ENCODE data around the gene EDN2. TPM values are rescaled to one million over a fixed set of nuclear protein-coding genes. Genes with fewer than 3 reads are reported as not detected.

Gene EDN2
- total RNA-seq, 1 donor from 2014 or later, result 1.1 TPM

GRCh38 chr1:41475346-41475745, 9.1 kb downstream of the EDN2 start:
- no peak for DNase-seq (ENCODE audit: low spot score)
- intact Hi-C loops (cut with DNase I), result no loop called here

GRCh38 chr1:41474490-41475271, 9.8 kb downstream of the EDN2 start:
- no peak for DNase-seq (ENCODE audit: low spot score)
- intact Hi-C loops (cut with DNase I), result no loop called here

- DNase-seq (ENCODE audit: low spot score), result no peak
- intact Hi-C loops (cut with DNase I), result no loop called here
Measured at GRCh38 chr1:41473738-41474362, 10.6 kb downstream of the EDN2 start.

GRCh38 chr1:41471658-41472057, 12.8 kb downstream of the EDN2 start:
- DNase-seq (ENCODE audit: low spot score), result no peak
- intact Hi-C loops (cut with DNase I), result no loop called here

GRCh38 chr1:41469706-41470105, 14.8 kb downstream of the EDN2 start:
- no peak for DNase-seq (ENCODE audit: low spot score)

GRCh38 chr1:41468122-41468762, 16.2 kb downstream of the EDN2 start:
- no peak for DNase-seq (ENCODE audit: low spot score)
- intact Hi-C loops (cut with DNase I), result no loop called here

More at GRCh38 chr1:41469706-41470105, 14.8 kb downstream of the EDN2 start:
- intact Hi-C loops (cut with DNase I), result no loop called here

- intact Hi-C loops (cut with DNase I), result no loop called here
Measured at GRCh38 chr1:41467673-41468072, 16.8 kb downstream of the EDN2 start.

GRCh38 chr1:41466146-41466545, 18.3 kb downstream of the EDN2 start:
- intact Hi-C loops (cut with DNase I), result no loop called here
- DNase-seq (ENCODE audit: low spot score), result no peak

More at GRCh38 chr1:41467673-41468072, 16.8 kb downstream of the EDN2 start:
- no peak for DNase-seq (ENCODE audit: low spot score)

GRCh38 chr1:41465741-41466140, 18.7 kb downstream of the EDN2 start:
- no peak for DNase-seq (ENCODE audit: low spot score)
- intact Hi-C loops (cut with DNase I), result no loop called here

- intact Hi-C loops (cut with DNase I), result no loop called here
- DNase-seq (ENCODE audit: low spot score), result no peak
Measured at GRCh38 chr1:41464885-41465284, 19.6 kb downstream of the EDN2 start.

- intact Hi-C loops (cut with DNase I), result no loop called here
- DNase-seq (ENCODE audit: low spot score), result no peak
Measured at GRCh38 chr1:41463516-41463915, 21.0 kb downstream of the EDN2 start.

GRCh38 chr1:41462680-41463004, 21.8 kb downstream of the EDN2 start:
- peak; percentile 20 for DNase-seq (ENCODE audit: low spot score)
- intact Hi-C loops (cut with DNase I), result no loop called here

- no peak for DNase-seq (ENCODE audit: low spot score)
- intact Hi-C loops (cut with DNase I), result no loop called here
Measured at GRCh38 chr1:41461790-41462679, 22.4 kb downstream of the EDN2 start.

GRCh38 chr1:41456847-41457540, 27.5 kb downstream of the EDN2 start:
- intact Hi-C loops (cut with DNase I), result loop anchor here (5.0 kb wide), 1 partner anchor 40 kb away; no protein-coding TSS in a partner anchor
- peak; percentile 73 for DNase-seq (ENCODE audit: low spot score)

GRCh38 chr1:41455479-41456332, 28.8 kb downstream of the EDN2 start:
- intact Hi-C loops (cut with DNase I), result loop anchor here (5.0 kb wide), 1 partner anchor 42 kb away; no protein-coding TSS in a partner anchor
- DNase-seq (ENCODE audit: low spot score), result peak; percentile 90

GRCh38 chr1:41454406-41454805, 30.1 kb downstream of the EDN2 start:
- intact Hi-C loops (cut with DNase I), result no loop called here
- peak; percentile 73 for DNase-seq (ENCODE audit: low spot score)

GRCh38 chr1:41452704-41453290, 31.7 kb downstream of the EDN2 start:
- DNase-seq (ENCODE audit: low spot score), result peak; percentile 61
- intact Hi-C loops (cut with DNase I), result no loop called here

- intact Hi-C loops (cut with DNase I), result no loop called here
- DNase-seq (ENCODE audit: low spot score), result peak; percentile 60
Measured at GRCh38 chr1:41450747-41451285, 33.7 kb downstream of the EDN2 start.

Measured in cardiac septum (tissue), 1 donor.